Cardiac ventricle fibroblast (primary cell): ENCODE measurements around the gene ARR3. TPM values are rescaled to one million over a fixed set of nuclear protein-coding genes. Genes with fewer than 3 reads are reported as not detected.

Experiments
- total RNA-seq: library from RNA; depleted of rRNA; stranded (reverse); fragments of >200 nt; gene quantifications from 2 replicates; pipeline ENCODE4 v1.2.3, GENCODE V29; 2015

ARR3 gene
- total RNA-seq, result not detected in 2 replicates

GRCh38 chrX:70268034-70268433, at the start of gene ARR3:
Gene ARR3, plus strand, starts transcription at chrX:70268334. Its CDS starts 1,052 bp downstream, at chrX:70269386.

GRCh38 chrX:70234355-70234754, 33.8 kb upstream of the ARR3 start, which contains the start of gene AWAT1:
Gene AWAT1, plus strand, starts transcription at chrX:70234655. Its CDS starts 41 bp downstream, at chrX:70234696.

GRCh38 chrX:70260104-70260503, 8.0 kb upstream of the ARR3 start, which contains the start of gene P2RY4:
Gene P2RY4, minus strand, starts transcription at chrX:70260204. Its CDS starts 580 bp downstream, at chrX:70259624.

GRCh38 chrX:70281951-70282350, 13.8 kb downstream of the ARR3 start, which contains the start of gene RAB41:
Gene RAB41, plus strand, starts transcription at chrX:70282172. Its CDS starts 46 bp downstream, at chrX:70282218.

GRCh38 chrX:70289793-70290770, 21.9 kb downstream of the ARR3 start, which contains the start of the genes KIF4A and PDZD11:
Gene KIF4A, plus strand, starts transcription at chrX:70290104. Its CDS starts 355 bp downstream, at chrX:70290459.
Gene PDZD11, minus strand, starts transcription at chrX:70289927. Its CDS starts 586 bp downstream, at chrX:70289341.

Other genes with a start within 250 kb of the ARR3 start
- not detected in 2 replicates for gene AWAT2, start 218.4 kb upstream of the ARR3 start, total RNA-seq
- gene OTUD6A, start 205.9 kb upstream of the ARR3 start, total RNA-seq, result not detected in 2 replicates
- 65.6 and 86.9 TPM in 2 replicates for gene IGBP1, start 134.9 kb upstream of the ARR3 start, total RNA-seq
- gene DGAT2L6, start 90.9 kb upstream of the ARR3 start, total RNA-seq, result not detected in 2 replicates
- not detected in 2 replicates for gene AWAT1, start 33.7 kb upstream of the ARR3 start, total RNA-seq
- gene P2RY4, start 8.1 kb upstream of the ARR3 start, total RNA-seq, result not detected in 2 replicates
- not detected in 2 replicates for gene RAB41, start 13.8 kb downstream of the ARR3 start, total RNA-seq
- gene PDZD11, start 21.6 kb downstream of the ARR3 start, total RNA-seq, result 26.0 and 28.8 TPM in 2 replicates
- 1.4 and 2.3 TPM in 2 replicates for gene KIF4A, start 21.8 kb downstream of the ARR3 start, total RNA-seq
- not detected in 2 replicates for gene GDPD2, start 155.0 kb downstream of the ARR3 start, total RNA-seq
- 4.3 and 12.3 TPM in 2 replicates for gene DLG3, start 176.5 kb downstream of the ARR3 start, total RNA-seq